HG03159 (cell line): ENCODE data around the gene IMPG2.
"Not testable (repeated sequence)": the region's sequence is repeated elsewhere in the genome, so short reads cannot be mapped to it uniquely, and the experiment has no call there.

ENCODE experiments used
- ATAC-seq: cut with Tn5 transposase; IDR thresholded peaks from one replicate; pipeline ENCODE4 v1.9.1; 2021; ENCODE audit warnings: mild to moderate bottlenecking, moderate library complexity; ENCODE audit not compliant: unreplicated experiment

Gene IMPG2

DNA sequence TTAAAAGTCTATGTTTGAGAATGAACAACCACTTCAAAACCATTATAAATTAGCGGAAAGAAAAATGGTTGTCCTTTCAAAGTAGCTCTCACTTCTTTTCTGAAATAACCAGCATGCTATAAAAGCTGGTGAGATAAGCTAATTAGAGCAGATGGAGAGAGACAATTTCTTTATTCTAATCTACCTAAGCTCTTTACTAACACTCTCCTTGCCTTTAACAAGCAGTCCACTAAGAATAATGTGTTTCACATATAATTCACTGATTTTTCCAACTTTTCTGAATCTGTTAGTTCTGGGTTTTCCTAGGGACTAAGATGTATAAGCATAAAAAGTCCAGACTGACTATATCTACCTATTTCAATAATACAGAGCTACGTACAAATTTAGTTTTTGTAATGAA lies at the start of gene IMPG2:
Gene IMPG2 (minus strand): TSS at position 101 of the 400 bp plus-strand sequence. CDS start 203 bp downstream, outside the sequence.
- no peak for ATAC-seq

DNA sequence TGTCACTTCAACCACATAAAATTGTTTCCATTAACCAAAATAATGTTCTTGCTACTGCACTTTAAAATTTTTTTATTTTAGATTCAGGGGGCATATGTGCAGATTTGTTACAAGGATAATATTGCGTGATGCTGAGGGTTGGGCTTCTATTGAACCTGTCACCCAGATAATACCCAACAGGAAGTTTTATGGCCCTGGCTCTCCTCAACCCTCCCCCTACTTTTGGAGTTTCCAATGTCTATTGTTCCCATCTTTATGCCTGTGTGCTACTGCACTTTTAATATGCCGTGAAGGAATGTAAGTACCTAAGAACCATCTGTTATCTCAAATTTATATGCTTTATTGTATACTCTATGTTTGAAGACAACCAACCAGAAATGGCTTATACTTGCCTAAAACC lies 42.0 kb upstream of the IMPG2 start:
- no peak for ATAC-seq

DNA sequence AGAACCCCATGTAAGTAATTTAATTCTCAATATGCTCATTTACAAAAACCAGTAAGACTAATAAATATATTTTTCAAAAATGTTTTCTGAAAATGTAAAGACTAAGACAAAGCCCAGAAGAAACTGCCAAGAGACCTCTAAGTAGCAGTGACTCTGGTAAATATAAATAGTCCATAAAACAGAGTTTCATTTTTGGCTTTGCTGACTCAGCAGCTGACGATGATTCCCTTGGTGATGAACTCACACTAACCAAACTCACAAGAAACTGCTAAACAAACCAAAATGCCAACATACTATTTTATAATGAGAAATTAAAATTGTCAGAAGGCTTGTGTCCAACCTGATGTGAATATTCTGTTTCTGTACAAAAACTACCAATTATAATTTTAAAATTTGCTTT lies 31.5 kb upstream of the IMPG2 start:
- ATAC-seq, result no peak

DNA sequence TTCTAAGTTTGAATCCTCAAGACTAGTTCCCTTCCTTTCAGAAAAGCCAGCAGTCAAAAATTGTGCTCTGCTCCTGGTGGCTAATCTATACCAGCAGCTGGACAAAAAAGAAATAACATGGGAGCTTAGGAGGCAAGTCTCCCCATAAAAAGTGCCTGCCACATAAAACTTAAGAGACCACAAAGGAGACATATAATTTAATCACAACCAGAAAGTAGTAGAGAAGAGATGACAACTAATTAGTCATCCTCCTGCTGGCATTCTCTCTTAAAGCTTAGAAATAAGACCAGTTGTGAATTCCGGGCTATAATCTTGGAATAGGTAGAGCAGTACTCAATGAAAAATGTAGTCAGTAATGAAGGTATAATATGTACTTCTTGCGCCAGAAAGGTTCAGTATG lies 20.2 kb upstream of the IMPG2 start:
- no peak for ATAC-seq

DNA sequence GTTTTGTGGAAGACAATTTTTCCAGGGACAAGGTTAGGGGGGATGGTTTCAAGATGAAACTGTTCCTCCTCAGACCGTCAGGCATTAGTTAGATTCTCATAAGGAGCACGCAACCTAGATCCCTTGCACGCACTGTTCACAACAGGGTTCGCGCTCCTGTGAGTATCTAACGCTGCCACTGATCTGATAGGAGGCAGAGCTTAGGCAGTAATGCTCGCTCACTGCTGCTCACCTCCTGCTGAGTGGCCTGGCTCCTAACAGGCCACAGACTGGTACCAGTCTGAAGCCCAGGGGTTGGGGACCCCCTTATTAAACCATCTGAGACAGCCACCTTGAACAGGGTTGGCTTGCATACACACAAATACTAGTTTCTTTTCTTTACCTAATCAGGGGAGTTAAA lies 13.5 kb upstream of the IMPG2 start:
- ATAC-seq, result no peak

- no peak for ATAC-seq
These were observed 8.8 kb upstream of the IMPG2 start for GRCh38 chr3:101329016-101329673.

GRCh38 chr3:101325393-101326134 lies 5.2 kb upstream of the IMPG2 start:
- no peak for ATAC-seq

DNA sequence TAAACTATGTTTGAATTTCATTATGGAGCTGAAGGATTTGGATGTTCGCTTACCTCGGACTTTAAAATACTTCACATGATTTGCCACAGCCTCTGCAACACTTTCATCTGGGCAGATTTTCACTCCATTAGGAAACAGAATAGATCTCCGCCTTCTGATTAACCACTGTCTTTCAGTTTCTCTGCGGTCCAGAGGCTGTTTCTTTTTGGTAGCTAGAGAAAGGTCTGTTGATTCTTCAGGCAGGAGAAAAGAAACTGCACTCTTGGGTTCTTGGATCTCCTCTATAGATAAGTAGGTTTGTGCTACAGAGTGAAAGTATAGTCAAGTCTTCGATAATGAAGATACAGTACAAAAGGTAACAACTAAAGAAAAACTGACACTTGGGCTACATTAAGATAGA lies 844 bp downstream of the IMPG2 start:
- no peak for ATAC-seq

DNA sequence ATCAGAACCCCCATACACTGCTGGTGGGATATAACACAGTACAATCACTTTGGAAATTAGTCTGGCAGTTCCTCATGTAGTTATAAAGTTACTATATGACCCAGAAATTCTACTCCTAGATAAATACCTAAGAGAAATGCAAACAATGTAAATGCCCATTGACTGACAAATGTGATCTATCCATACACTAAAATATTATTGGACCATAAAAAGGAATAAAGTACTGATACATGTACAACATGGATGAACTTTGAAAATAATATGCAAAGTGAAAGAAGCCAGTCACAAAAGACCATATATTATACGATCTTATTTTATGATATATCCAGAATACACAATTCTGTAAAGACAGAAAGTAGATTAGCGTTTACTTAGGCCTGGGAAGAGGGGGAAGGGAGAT lies 7.8 kb downstream of the IMPG2 start:
- no peak for ATAC-seq

GRCh38 chr3:101311676-101312075 lies 8.7 kb downstream of the IMPG2 start:
- no peak for ATAC-seq

DNA sequence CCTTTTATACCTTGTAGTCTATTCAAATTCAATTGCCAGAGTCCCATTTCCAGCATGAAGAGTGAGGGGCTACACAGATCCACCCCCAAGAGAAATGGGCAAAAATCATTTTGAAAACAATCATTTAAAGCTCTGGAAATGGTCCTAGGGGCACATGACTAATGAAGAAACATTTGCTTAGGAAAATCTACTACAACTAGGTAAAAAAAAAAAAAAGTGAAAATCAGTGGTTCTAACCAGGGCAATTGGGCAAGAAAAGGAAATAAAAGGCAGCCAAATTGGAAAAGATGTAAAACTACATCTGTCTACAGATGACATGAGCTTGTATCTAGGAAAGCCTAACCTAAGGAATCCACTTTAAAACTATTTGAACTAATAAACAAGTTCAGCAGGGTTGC lies 9.4 kb downstream of the IMPG2 start:
- no peak for ATAC-seq

GRCh38 chr3:101308147-101308772 lies 12.1 kb downstream of the IMPG2 start:
- ATAC-seq, result not testable (repeated sequence)

DNA sequence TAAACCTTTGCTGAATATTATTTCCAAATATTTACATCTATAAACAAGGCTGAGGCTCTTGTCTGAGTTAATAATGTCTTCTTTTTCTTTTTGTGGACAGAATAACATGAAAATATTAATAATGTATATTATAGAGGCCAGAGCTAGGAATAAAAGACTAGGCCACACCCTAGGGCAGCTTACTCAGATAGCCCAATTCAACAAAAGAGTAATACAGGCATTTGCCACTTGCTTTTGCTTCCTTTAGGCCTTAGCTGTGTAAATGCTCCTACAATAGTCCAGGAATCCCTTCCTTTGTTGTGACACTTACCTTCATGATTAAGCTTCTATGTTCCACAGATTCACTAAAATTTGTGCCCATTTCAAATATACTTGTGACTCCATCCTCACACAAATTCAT lies 16.5 kb downstream of the IMPG2 start:
- no peak for ATAC-seq

DNA sequence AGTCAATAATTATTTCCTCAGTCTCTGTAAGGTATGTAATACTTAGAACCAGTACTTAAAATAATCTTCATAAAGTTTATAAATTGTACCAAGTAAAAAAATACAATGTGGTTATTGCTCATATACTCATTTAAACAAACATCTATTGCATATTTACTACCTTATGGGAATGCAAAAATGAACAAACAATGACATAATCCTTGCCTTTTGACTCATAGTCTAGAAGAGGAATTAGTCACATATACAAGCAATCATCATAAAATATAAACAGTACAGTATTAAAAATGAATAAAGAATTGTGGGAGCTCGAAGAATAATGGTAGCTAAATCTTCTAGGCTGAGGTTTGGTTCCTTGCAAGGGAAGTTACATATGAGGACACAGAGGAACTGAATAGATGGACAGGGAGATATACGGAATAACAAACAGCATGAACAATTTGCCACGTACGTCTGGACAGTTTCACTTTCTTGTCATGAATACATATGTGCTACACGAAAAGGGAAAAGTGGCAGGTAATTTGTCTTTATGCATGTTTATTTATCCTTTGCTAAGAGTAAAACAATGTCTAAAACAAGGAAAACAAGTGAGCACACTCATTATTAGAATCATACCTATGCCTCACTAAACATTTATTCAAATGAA lies 17.2 kb downstream of the IMPG2 start:
- no peak for ATAC-seq

- no peak for ATAC-seq
These were observed 20.3 kb downstream of the IMPG2 start for GRCh38 chr3:101300073-101300472.

DNA sequence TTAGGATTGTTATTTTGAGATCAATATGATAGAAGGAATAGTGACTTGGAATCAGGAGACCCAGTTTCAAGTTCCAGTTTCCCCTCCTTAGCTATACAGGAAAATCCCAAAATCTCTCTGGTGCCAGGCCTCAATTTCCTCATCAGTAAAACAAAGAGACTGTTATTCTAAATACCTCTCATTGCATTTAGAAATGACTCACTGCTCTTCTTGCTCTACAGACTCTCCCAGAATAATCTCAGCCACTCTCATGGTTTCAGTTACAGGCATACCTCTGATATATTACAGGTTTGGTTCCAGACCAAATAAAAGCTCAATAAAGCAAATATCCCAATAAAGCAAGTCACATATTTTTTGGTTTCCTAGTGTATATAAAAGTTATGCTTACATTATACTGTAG lies 28.3 kb downstream of the IMPG2 start:
- no peak for ATAC-seq

- ATAC-seq, result no peak
These were observed 32.1 kb downstream of the IMPG2 start for GRCh38 chr3:101288294-101288693.

DNA sequence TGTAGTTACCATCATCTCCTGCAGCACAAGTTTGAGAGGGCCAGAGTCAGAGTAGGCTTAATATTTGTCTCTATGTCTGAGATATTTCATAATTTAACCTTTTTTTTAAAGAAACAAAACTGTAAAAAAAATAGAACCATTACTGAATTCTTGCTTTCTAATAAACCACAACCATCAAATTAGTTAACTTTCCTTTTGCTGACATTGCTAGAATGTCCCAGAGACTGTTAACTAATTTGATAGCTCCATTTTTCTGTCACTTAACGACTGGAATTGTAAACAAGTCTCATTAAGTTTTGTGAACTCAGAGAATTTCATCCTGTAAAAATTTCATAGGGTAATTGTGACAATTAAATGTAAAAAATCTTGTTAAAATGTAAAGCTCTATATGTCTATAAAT lies 35.6 kb downstream of the IMPG2 start:
- no peak for ATAC-seq

DNA sequence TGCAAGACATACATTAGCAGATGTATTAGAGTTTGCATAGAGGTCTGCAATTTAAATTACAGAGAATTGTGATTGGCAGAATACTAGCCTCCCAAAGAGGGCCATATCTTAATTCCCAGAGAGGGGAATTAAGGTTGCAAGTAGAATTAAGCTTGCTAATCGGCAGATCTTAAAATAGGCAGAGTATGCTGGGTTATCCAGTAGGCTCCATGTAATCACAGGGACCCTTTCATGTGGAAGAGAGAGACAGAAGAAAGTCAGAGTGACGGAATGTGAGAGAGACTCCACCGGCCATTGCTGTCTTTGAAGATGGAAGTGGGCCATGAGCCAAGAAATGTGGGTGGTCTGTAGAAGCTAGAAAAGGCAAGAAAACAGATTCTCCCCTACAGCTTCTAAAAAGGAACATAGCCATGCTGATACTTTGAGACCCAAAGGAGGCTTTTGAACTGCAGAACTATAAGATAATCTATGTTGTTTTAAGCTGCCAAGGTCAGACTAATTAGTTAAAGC lies 38.8 kb downstream of the IMPG2 start:
- no peak for ATAC-seq

DNA sequence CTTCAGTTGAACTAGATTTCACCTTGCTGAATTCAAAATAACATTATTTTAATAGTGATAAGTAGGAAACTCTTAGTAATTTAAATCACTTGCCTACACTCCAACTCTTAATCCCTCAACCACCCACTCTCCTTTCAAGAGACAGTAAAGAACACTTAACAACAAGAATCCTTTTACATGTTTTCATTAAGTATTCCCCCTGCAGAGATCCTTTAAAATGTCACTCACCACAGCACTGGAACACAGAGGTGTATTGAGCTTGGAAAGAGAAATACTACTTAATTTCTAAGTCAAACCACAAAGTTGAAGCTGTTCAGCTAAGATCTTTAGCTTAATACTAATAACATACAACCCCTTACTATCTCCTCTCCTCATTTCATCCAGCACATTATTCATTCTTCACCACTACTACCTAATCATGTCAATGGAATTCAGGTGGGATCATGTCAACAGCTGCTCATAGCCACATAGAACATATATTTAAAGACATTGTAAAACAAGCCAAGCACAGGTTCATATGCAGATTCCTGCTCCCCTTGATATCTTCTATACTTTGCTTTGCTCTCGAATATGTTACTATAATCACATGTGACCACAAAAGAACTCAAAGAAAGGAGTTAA lies 40.5 kb downstream of the IMPG2 start:
- ATAC-seq, result no peak

- no peak for ATAC-seq
These were observed 41.2 kb downstream of the IMPG2 start for GRCh38 chr3:101279162-101279561.
